ENCODE data around the gene CADM3. TPM values are rescaled to one million over a fixed set of nuclear protein-coding genes. Genes with fewer than 3 reads are reported as not detected.

CADM3 gene
- total RNA-seq, 1 donor from 2014 or later: 3.1 TPM

GRCh38 chr1:159212596-159212995 is 41.2 kb downstream of the CADM3 start:
- H3K27me3 Mint-ChIP-seq (ENCODE audit: low read depth): peaks cover 79% of the 10 kb centered on the region

GRCh38 chr1:159214149-159214760 is 42.8 kb downstream of the CADM3 start:
- DNase-seq (ENCODE audit: low spot score in 2 of 2, unreplicated experiment in 2 of 2): peak in 1 of 2 experiments; percentile 52
- Mint-ChIP-seq H3K4me3 (no peak overlapping the region), H3K9me3 (no peaks in the 10 kb centered on the region), H3K27me3 (ENCODE audit: low read depth) (peaks cover 76% of the 10 kb centered on the region), H3K36me3 (no peaks in the 10 kb centered on the region), H3K4me1 (peaks cover 2% of the 10 kb centered on the region), H3K27ac (no peak overlapping the region)
- TF ChIP-seq CTCF (IDR thresholded peaks at IDR 0.05; ENCODE audit: unreplicated experiment): peak; percentile 91

More at GRCh38 chr1:159212596-159212995, 41.2 kb downstream of the CADM3 start:
- DNase-seq (ENCODE audit: low spot score in 2 of 2, unreplicated experiment in 2 of 2): no peak
- Mint-ChIP-seq H3K36me3 (no peaks in the 10 kb centered on the region), H3K9me3 (no peaks in the 10 kb centered on the region), H3K4me1 (peaks cover 2% of the 10 kb centered on the region), H3K27ac (no peak overlapping the region), H3K4me3 (no peak overlapping the region)
- TF ChIP-seq CTCF (IDR thresholded peaks at IDR 0.05; ENCODE audit: unreplicated experiment): no peak

DNA sequence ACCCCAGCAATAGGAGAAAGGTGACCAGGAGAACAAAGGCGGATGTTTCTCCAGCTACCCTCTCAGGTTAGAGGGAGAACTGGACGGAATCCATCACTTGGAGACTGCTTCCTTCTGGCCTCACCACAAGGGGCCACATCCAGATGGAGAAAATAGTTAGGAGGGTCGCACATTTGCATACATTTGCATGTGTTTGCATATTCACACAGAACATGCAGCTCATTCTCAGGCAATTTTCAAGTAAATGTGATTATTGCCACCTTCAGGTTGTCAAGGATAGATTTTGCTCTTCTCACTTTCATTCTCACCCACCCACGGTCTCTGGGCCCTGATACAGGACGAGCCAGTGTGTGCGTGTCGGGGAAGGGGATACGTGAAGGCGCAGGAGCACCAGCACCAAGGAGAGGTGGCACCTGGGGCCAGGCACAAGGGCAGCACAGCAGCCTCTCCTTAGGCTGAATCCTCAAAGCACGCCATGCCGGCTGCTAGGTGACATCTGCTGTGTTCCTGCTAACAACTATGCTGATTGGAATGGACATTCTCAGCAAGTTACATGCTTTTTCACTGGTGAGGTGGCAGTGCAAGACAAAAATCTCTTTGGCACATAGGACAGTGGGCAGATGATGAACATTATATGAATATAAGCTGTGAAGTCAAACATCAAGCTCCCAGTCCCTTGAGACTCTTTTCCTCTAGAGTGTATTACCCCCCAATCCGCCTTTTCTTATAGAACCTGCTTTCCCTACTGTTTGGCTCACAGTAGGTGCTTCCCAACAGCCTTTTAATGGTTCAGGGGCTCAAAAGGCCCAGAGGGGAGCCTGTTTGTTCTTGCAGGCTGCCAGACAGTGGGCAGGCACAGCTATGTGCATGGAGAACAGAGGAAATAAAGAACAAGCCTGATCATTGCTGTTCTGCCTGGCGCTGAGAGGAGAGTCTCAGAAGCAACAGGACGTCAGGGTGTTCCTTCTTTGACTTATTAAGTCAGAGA is 47.5 kb downstream of the CADM3 start:
- no peak overlapping the region for H3K4me3 Mint-ChIP-seq
- no peak for DNase-seq (ENCODE audit: low spot score in 2 of 2, unreplicated experiment in 2 of 2)
- no peaks in the 10 kb centered on the region for H3K9me3 Mint-ChIP-seq
- no peak for TF ChIP-seq CTCF (IDR thresholded peaks at IDR 0.05; ENCODE audit: unreplicated experiment)
- no peaks in the 10 kb centered on the region for H3K36me3 Mint-ChIP-seq
- H3K27ac Mint-ChIP-seq: no peak overlapping the region
- peaks cover 52% of the 10 kb centered on the region for H3K27me3 Mint-ChIP-seq (ENCODE audit: low read depth)
- H3K4me1 Mint-ChIP-seq: no peaks in the 10 kb centered on the region

GRCh38 chr1:159222075-159222865 is 50.9 kb downstream of the CADM3 start:
- Mint-ChIP-seq H3K27ac (no peak overlapping the region), H3K27me3 (ENCODE audit: low read depth) (peaks cover 30% of the 10 kb centered on the region), H3K36me3 (no peaks in the 10 kb centered on the region), H3K4me1 (no peaks in the 10 kb centered on the region), H3K4me3 (no peak overlapping the region), H3K9me3 (no peaks in the 10 kb centered on the region)
- DNase-seq (ENCODE audit: low spot score in 2 of 2, unreplicated experiment in 2 of 2): no peak
- TF ChIP-seq CTCF (IDR thresholded peaks at IDR 0.05; ENCODE audit: unreplicated experiment): no peak

- H3K9me3 Mint-ChIP-seq: no peaks in the 10 kb centered on the region
- no peak overlapping the region for H3K4me3 Mint-ChIP-seq
- TF ChIP-seq CTCF (IDR thresholded peaks at IDR 0.05; ENCODE audit: unreplicated experiment): no peak
- no peaks in the 10 kb centered on the region for H3K4me1 Mint-ChIP-seq
- peaks cover 24% of the 10 kb centered on the region for H3K27me3 Mint-ChIP-seq (ENCODE audit: low read depth)
- DNase-seq (ENCODE audit: low spot score in 2 of 2, unreplicated experiment in 2 of 2): no peak
- H3K36me3 Mint-ChIP-seq: no peaks in the 10 kb centered on the region
- H3K27ac Mint-ChIP-seq: no peak overlapping the region
These were observed 51.6 kb downstream of the CADM3 start for GRCh38 chr1:159223004-159223403.
